ENCODE data around the gene DCST2. TPM values are rescaled to one million over a fixed set of nuclear protein-coding genes. Genes with fewer than 3 reads are reported as not detected.

The DCST2 gene
- total RNA-seq, 1 experiment from 2014 or later = 0.21 TPM

DNA sequence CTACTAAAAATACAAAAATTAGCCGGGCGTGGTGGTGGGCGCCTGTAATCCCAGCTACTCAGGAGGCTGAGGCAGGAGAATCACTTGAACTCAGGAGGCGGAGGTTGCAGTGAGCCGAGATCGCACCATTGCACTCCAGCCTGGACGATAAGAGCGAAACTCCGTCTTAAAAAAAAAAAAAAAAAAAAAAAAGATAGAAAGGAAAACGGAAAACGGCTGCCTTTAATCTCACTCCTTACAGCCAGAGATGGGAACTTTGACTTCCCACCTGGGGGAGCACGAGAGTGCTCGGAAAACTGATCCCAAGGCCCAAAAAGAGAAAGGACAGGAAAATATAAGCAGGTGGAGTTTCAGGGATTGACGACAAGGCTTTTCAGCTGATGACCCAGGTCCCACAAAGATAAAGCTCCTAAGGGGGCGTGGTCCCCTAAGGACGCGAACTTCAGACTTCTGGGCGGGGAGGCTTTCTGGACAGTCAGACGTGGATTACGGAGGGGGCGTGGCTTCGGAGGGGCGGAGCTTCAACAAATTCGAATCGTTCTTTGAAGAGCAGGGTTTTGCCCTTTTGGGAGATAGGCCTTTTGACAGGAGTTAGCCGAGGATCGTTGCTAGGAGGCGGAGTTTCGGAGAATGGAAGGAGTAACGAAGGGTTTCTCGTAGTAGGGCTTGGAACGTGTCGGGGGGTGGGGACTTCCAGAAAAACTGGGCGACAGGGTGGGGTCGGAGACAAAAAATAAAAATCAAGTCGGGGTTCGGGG, 60.1 kb downstream of the DCST2 start:
- peaks cover 55% of the 10 kb centered on the region for H3K4me1 ChIP-seq (ENCODE audit: insufficient read depth, low read length, poor library complexity, severe bottlenecking)
- TSS peak; percentile 43 for BruUV-seq (replicated peaks)
- peak overlapping the region; percentile 96 for H3K27ac ChIP-seq (ENCODE audit: low read depth, low read length, poor library complexity, severe bottlenecking)
- no peaks in the 10 kb centered on the region for H3K27me3 ChIP-seq (replicated peaks; ENCODE audit: insufficient read depth, low read depth, low read length, poor library complexity)
- TF ChIP-seq, protein P1, sequence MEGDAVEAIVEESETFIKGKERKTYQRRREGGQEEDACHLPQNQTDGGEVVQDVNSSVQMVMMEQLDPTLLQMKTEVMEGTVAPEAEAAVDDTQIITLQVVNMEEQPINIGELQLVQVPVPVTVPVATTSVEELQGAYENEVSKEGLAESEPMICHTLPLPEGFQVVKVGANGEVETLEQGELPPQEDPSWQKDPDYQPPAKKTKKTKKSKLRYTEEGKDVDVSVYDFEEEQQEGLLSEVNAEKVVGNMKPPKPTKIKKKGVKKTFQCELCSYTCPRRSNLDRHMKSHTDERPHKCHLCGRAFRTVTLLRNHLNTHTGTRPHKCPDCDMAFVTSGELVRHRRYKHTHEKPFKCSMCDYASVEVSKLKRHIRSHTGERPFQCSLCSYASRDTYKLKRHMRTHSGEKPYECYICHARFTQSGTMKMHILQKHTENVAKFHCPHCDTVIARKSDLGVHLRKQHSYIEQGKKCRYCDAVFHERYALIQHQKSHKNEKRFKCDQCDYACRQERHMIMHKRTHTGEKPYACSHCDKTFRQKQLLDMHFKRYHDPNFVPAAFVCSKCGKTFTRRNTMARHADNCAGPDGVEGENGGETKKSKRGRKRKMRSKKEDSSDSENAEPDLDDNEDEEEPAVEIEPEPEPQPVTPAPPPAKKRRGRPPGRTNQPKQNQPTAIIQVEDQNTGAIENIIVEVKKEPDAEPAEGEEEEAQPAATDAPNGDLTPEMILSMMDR (conservative IDR thresholded peaks at IDR 0.05; ENCODE audit: low read depth, low read length) = peak; percentile 41; the same call in 1 of the 2 replicates
- no peak for TF ChIP-seq EZH2 (IDR thresholded peaks at IDR 0.05; ENCODE audit: borderline replicate concordance, low read depth, low read length, poor library complexity, severe bottlenecking)
- H3K36me3 ChIP-seq (ENCODE audit: insufficient read depth, low read length, poor library complexity, severe bottlenecking) = peaks cover 20% of the 10 kb centered on the region
- CTCF ChIA-PET = interaction anchor here (0.9 to 1.1 kb wide), 4 partner anchors 12 to 77 kb away, joined by 4 to 6 read pairs (median 4); partner anchors contain the start of gene PYGO2
- intact Hi-C loops (cut with micrococcal nuclease; ENCODE audit: unreplicated experiment) = no loop called here
- no peaks in the 10 kb centered on the region for H3K9me3 ChIP-seq (ENCODE audit: low read depth, low read length, poor library complexity, severe bottlenecking)
- peak overlapping the region; percentile 59 for H3K4me3 ChIP-seq (ENCODE audit: low read depth, low read length, poor library complexity, severe bottlenecking)
- POLR2A ChIA-PET (ENCODE audit: low non-redundant PET) = interaction anchor here (0.6 to 0.7 kb wide), 3 partner anchors 9 to 406 kb away, joined by 3 to 23 read pairs (median 3); partner anchors contain the start of gene CHRNB2
- peak; percentile 97 for DNase-seq (ENCODE audit: low spot score)

GRCh38 chr1:154972517-154973343, 60.9 kb downstream of the DCST2 start:
- peak overlapping the region; percentile 59 for H3K4me3 ChIP-seq (ENCODE audit: low read depth, low read length, poor library complexity, severe bottlenecking)
- intact Hi-C loops (cut with micrococcal nuclease; ENCODE audit: unreplicated experiment) = no loop called here
- TF ChIP-seq, protein P1 (conservative IDR thresholded peaks at IDR 0.05; ENCODE audit: low read depth, low read length) = no peak
- no peak for TF ChIP-seq EZH2 (IDR thresholded peaks at IDR 0.05; ENCODE audit: borderline replicate concordance, low read depth, low read length, poor library complexity, severe bottlenecking)
- peaks cover 20% of the 10 kb centered on the region for H3K36me3 ChIP-seq (ENCODE audit: insufficient read depth, low read length, poor library complexity, severe bottlenecking)
- no peaks in the 10 kb centered on the region for H3K27me3 ChIP-seq (replicated peaks; ENCODE audit: insufficient read depth, low read depth, low read length, poor library complexity)
- peak overlapping the region; percentile 96 for H3K27ac ChIP-seq (ENCODE audit: low read depth, low read length, poor library complexity, severe bottlenecking)
- H3K4me1 ChIP-seq (ENCODE audit: insufficient read depth, low read length, poor library complexity, severe bottlenecking) = peaks cover 63% of the 10 kb centered on the region
- no TSS peak for BruUV-seq (replicated peaks)
- DNase-seq (ENCODE audit: low spot score) = peak; percentile 86
- ChIA-PET CTCF (interaction anchor here (1.0 to 1.1 kb wide), 2 partner anchors 22 to 39 kb away, joined by 4 to 6 read pairs; no protein-coding TSS in a partner anchor), POLR2A (ENCODE audit: low non-redundant PET) (interaction anchor here (0.6 kb wide), 1 partner anchor 8 kb away, joined by 3 read pairs; no protein-coding TSS in a partner anchor)
- no peaks in the 10 kb centered on the region for H3K9me3 ChIP-seq (ENCODE audit: low read depth, low read length, poor library complexity, severe bottlenecking)

GRCh38 chr1:154972213-154972516, 61.4 kb downstream of the DCST2 start:
- H3K4me3 ChIP-seq (ENCODE audit: low read depth, low read length, poor library complexity, severe bottlenecking) = peak overlapping the region; percentile 59
- no peaks in the 10 kb centered on the region for H3K27me3 ChIP-seq (replicated peaks; ENCODE audit: insufficient read depth, low read depth, low read length, poor library complexity)
- peaks cover 62% of the 10 kb centered on the region for H3K4me1 ChIP-seq (ENCODE audit: insufficient read depth, low read length, poor library complexity, severe bottlenecking)
- TF ChIP-seq EZH2 (IDR thresholded peaks at IDR 0.05; ENCODE audit: borderline replicate concordance, low read depth, low read length, poor library complexity, severe bottlenecking) = no peak
- TF ChIP-seq, protein P1 (conservative IDR thresholded peaks at IDR 0.05; ENCODE audit: low read depth, low read length) = no peak
- intact Hi-C loops (cut with micrococcal nuclease; ENCODE audit: unreplicated experiment) = no loop called here
- no TSS peak for BruUV-seq (replicated peaks)
- no peak for DNase-seq (ENCODE audit: low spot score)
- H3K9me3 ChIP-seq (ENCODE audit: low read depth, low read length, poor library complexity, severe bottlenecking) = no peaks in the 10 kb centered on the region
- peak overlapping the region; percentile 96 for H3K27ac ChIP-seq (ENCODE audit: low read depth, low read length, poor library complexity, severe bottlenecking)
- CTCF ChIA-PET = interaction anchor here (1.0 kb wide), 1 partner anchor 40 kb away, joined by 6 read pairs; no protein-coding TSS in a partner anchor
- POLR2A ChIA-PET (ENCODE audit: low non-redundant PET) = no interaction called here
- peaks cover 20% of the 10 kb centered on the region for H3K36me3 ChIP-seq (ENCODE audit: insufficient read depth, low read length, poor library complexity, severe bottlenecking)
